GM18909 (cell line): Measurements from ENCODE around the gene NCKAP5.

Experiments used
- ATAC-seq: cut with Tn5 transposase; IDR thresholded peaks from one replicate; pipeline ENCODE4 v1.9.1; 2021; ENCODE audit warnings: mild to moderate bottlenecking; ENCODE audit not compliant: unreplicated experiment, poor library complexity

Gene NCKAP5

DNA sequence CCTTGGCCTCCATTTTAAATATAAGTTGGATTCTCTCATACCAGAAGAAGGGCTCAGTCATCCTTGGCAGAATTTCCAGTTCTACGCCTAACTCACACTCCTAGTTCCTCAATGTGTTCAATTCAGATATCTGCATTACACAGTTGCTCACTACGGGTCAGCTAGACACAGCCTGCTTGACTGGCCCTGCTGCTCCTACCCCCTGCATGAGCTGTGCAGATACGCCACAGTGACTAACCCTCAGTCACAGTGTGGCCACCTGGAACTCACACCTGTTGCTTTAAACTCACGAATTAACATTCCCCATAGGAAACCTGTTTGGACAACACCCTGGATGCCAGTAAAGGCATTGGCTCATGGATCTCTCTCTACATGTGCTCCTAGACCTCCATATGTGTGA lies 429.6 kb downstream of the NCKAP5 start:
- ATAC-seq: no peak

DNA sequence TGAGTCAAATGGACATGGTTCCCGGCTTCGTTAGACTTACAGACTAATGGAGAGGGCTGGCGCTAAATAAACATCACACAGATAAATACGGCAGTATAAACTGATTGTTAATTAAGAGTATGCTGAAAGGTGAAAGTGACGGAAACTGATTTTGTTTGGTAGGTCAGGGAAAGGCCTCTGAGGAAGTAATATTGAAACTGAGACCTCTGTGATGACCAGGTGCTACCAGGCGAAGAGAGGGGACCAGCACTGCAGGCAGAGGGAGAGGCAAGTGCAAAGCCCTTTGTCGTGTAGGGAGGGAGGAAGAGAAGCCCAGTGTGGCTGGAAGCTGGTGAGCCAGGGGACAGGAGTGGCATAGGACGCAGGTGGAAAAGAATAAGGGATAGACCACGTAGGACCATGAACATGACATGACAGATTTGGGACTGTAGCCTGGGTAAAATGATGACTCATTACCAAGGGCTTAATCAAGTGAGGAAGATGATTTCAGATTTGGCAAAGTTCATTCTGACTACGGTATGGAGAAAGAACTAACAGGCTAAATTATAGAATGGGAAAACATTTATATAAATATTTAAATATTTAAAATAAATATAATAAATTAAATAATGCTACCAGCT lies 433.1 kb downstream of the NCKAP5 start:
- ATAC-seq: no peak

DNA sequence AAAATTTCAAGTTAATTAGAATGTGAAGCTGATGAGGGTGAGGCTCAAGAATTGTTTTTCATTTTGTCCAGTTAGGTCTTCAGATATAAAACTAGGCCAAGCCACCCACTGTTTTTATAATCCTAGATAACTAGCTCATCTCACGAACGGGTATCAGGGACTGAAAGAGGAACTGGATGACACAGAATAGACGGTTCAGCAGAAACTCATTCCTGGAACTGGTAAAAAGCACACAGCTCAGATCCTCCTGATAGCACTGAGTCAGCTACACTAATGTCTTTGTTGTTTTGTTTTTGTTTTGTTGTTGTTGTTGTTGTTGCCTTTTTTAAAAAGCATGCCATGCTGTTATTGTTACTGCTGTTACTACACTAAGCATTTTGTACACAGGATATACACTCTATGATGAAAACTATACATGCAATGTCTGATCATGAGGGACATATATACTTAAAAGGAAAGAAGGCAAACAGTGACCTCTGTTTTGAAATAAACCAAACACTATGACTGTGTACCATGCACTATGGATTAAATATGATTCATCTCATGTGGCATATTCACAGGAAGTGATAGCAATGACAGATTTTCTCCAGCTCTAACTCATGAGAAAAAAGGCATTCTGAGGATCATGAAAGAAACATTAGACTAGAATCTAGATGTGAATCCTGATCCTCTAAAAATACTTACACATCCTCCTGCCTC lies 437.6 kb downstream of the NCKAP5 start:
- no peak for ATAC-seq

DNA sequence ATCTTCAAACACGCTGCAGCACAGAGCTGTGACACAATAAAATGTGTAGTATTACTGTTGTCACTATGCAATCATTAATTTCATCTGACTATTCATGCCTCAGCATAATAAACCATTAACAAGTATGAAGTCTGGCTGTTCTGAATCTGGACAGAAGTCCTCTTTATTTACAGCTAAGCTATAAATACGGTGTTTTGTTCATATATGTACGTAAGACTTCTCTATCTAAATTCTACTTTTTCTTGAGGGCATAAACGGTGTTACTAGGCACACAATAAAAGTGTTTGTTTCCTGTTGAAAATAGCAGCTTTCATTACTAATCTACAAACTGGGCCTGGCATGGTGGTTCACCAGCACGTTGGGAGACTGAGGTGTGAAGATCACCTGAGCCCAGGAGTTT lies 443.8 kb downstream of the NCKAP5 start:
- no peak for ATAC-seq

DNA sequence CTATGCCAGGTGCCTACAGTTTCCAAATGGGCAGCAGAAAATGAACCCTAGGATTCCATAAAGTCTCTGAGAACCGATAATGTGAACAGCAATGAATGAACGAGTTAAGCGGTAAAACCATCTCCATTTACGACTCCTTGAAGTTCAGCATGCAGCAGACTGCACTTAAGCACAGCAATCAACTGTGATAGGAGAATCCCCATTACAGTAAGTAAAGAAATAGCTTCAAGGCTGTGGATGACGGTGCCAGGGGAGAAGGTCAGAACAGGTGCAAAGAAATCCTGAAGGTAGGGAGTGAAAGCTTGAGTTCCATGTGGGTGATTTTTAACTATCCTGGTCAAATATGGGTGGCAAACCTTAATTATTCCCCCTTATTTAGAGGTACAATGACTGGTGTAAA lies 444.4 kb downstream of the NCKAP5 start:
- ATAC-seq: no peak

DNA sequence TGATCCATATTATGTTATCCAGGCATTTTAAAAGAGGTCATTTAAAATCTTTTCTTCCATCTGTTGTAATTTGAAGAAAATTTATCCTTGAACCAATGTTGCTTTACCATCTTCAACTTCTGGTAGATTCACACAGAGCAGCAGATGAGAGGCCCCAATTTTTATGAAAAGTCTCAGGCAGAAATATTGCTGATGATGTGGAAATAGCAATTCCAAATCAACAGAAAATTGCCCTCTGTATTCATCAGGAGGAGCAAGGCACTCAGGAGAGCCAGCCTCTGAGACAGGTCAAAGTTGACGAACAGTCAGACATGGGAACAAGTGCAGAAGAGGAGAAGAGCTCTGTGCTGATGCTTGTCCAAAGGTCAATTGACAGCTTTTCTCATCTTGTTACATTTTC lies 444.9 kb downstream of the NCKAP5 start:
- no peak for ATAC-seq

- no peak for ATAC-seq
Observed at GRCh38 chr2:133122529-133122928, 445.7 kb downstream of the NCKAP5 start.

DNA sequence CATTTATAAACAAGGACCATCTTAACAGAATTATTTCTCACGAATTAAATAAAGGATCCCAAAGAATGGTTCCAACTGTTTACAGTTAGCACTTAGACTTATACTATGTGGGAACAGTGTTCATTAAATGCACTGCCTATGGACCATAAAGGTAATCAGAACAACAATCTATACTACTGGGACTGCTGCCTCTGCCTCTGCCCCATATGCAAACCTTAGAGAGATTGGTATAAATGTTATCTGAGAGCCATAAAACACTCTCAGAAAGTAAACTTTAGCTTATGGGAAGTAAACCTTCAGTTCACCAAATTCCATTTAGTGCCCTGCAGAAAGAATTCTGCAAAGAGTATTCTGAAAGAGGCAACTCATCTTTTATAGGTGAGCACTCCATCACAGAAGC lies 448.0 kb downstream of the NCKAP5 start:
- ATAC-seq: no peak

- no peak for ATAC-seq
Observed at GRCh38 chr2:133110201-133110600, 458.1 kb downstream of the NCKAP5 start.

DNA sequence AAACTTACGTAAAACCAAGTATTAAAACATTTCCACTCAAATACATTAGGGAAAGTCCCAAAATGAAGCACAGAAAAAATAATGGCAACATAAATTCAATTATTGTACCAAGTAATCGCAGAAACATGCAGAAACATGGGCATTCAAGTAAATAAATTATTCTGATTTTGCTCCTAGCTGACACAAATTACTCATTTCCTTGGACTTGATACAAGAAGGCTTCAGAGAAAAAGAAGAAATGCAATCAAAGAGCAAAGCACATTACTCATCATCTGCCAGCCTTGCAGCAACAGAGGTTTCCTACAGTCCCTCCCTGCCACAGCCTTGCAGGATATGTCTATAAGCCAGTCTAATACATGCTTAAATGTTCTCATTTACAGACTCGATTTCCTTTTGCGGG lies 458.5 kb downstream of the NCKAP5 start:
- no peak for ATAC-seq

DNA sequence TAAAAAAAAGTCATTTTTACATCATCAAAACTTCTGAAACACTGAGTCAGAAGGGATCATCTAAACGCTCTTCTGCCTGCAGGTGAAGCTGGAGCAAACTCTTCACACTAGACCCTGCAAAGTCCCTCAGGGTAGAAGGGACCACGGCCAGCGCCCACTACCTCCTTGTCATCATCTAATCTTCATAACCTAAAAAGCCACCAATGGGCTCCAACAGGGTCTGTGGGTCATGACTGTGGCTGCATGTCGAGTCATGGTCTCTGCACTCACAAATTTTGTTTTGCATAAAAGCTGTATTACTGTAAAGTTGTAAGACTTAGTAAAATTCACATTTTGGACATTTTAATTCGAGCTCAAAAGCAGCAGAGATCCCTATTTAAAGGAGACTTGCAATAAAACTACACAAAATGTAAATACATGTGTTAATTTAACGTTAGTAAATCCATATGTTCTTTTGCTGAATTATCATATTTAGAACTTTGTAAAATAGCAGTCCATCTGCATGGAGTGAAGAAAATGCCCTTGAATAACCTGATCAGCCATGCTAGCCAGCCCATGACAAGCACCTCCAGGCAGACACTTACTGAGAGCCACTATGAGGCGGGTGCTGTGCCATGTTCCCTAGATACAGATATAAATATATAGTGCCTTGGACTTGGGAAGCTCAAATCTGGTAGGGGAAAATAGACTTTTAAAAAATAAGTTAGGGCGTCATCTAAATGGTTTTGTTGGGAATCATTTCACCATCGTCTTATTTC lies 461.0 kb downstream of the NCKAP5 start:
- ATAC-seq: no peak

DNA sequence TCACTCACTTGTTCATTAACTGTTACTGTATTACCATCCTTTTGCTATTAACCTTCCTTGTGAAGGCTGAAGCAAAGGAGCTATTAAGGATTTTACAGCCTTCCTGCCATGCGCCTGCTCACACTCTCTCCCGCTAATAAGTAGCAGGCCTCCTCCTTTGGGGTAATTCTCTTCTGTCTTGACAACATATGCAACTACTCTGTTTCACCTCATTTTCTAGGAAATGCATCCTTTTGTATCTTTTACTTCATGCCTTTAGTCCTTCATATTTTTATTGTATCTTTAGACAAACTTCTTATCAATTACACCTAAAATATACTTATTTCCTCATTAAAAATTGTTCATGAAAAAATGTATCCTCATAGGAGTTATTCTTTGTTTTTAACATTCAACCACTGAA lies 463.4 kb downstream of the NCKAP5 start:
- ATAC-seq: no peak

GRCh38 chr2:133098787-133099186 lies 469.5 kb downstream of the NCKAP5 start:
- no peak for ATAC-seq

- ATAC-seq: no peak
Observed at GRCh38 chr2:133097666-133098065, 470.6 kb downstream of the NCKAP5 start.

GRCh38 chr2:133092571-133092970 lies 475.7 kb downstream of the NCKAP5 start:
- no peak for ATAC-seq

DNA sequence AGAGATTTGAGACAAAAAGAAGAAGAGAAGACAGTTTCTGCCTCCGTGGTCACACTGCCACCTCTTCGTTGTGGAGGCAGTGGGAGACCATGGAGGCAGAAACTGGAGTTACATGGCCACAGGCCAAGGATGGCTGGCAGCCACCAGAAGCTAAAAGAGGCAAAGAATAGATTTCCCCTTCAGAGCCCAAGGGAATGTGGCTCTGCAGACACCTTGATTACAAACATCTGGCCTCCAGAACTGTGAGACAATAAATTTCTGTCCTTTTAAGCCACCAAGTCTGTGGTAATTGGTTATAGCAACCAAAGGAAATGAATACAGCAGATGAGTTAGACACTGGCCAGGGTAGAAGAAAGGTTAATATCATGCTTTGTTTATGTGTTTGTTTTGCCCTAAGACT lies 477.9 kb downstream of the NCKAP5 start:
- no peak for ATAC-seq

- ATAC-seq: no peak
Observed at GRCh38 chr2:133086176-133086575, 482.1 kb downstream of the NCKAP5 start.

DNA sequence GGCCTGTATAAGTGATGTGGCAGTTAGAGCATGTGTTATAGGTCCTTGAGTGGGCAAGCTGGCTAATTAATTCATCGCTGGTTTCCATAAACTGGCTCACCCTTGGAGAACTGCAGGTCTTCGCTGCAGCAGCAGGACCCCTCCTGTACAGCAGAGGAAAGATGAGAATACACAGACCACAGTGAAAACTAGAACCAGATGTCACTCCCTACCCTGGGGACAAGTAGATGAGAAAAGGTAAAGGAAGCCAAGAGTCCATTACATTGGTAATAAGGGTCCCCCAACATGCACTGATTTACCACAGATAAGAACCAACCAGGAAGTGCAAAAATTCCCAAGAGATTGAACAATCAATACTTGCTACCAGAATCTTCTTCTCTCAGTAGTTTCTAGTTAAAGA lies 482.6 kb downstream of the NCKAP5 start:
- ATAC-seq: no peak

GRCh38 chr2:133082034-133082433 lies 486.2 kb downstream of the NCKAP5 start:
- ATAC-seq: no peak

- ATAC-seq: no peak
Observed at GRCh38 chr2:133080822-133081221, 487.4 kb downstream of the NCKAP5 start.

- ATAC-seq: no peak
Observed at GRCh38 chr2:133078667-133079411, 489.4 kb downstream of the NCKAP5 start.
